Naive thymus-derived CD8-positive, alpha-beta T cell (primary cell): ENCODE results near the gene POR. TPM values are rescaled to one million over a fixed set of nuclear protein-coding genes. Genes with fewer than 3 reads are reported as not detected.

Experiments
- ATAC-seq, 2 donors: fragments of 150-1000 bp; cut with Tn5 transposase in 1 of 2; sonication (Bioruptor Pico), chemical (Tn5 transposase) in 1 of 2; 1 replicate in 1 of 2; 2 replicates in 1 of 2; pipeline ENCODE4 v1.10.0; 2021; ENCODE audit warnings: mild to moderate bottlenecking in 2 of 2, moderate library complexity in 2 of 2
- POLR2A ChIA-PET: fragments of 350-600 bp; sonication (Branson Sonifier 250); formaldehyde crosslinking; loops from one replicate; lab custom pipeline; 2021; ENCODE audit warnings: antibody characterized with exemption; lab: Charles Lee
- DNase-seq, 10 donors: peaks; one replicate each; pipeline versions ENCODE4 v3.0.0 to v3.0.0-alpha.2; 2020 to 2022
- H3K27ac Mint-ChIP-seq, 10 donors: one replicate each; pipeline ENCODE4 v1.8.0; 2020 to 2022; ENCODE audit warnings: mild to moderate bottlenecking in 10 of 10, mixed read lengths in 10 of 10, moderate library complexity in 4 of 10, inconsistent platforms in 1 of 10
- H3K27me3 Mint-ChIP-seq, 5 donors: one replicate each; pipeline ENCODE4 v1.8.0; 2021 to 2022; ENCODE audit warnings: mixed read lengths in 5 of 5
- H3K36me3 Mint-ChIP-seq, 3 donors: one replicate each; pipeline ENCODE4 v1.8.0; 2020 to 2022; ENCODE audit warnings: mixed read lengths in 3 of 3, mild to moderate bottlenecking in 2 of 3, inconsistent platforms in 1 of 3
- H3K4me1 Mint-ChIP-seq, 4 donors: one replicate each; pipeline ENCODE4 v1.8.0; 2021 to 2022; ENCODE audit warnings: mixed read lengths in 4 of 4
- H3K4me3 Mint-ChIP-seq, 10 donors: one replicate each; pipeline ENCODE4 v1.8.0; 2020 to 2022; ENCODE audit warnings: mild to moderate bottlenecking in 10 of 10, mixed read lengths in 10 of 10, moderate library complexity in 6 of 10, inconsistent platforms in 1 of 10
- H3K9me3 Mint-ChIP-seq, 9 donors: one replicate each; pipeline ENCODE4 v1.8.0; 2020 to 2022; ENCODE audit warnings: mixed read lengths in 9 of 9, mild to moderate bottlenecking in 3 of 9, inconsistent platforms in 1 of 9, moderate library complexity in 1 of 9
- polyA plus RNA-seq, 3 donors: library from polyadenylated mRNA; unstranded; fragments of 300-500 nt; fragmentation: Illumina TruSeq; gene quantifications; one replicate each; pipeline ENCODE4 v1.2.3, GENCODE V29; 2021
- total RNA-seq, 8 experiments: library from RNA in 2 of 8; stranded (reverse) in 2 of 8; gene quantifications; one replicate each; pipeline ENCODE4 v1.2.3 and lab custom pipeline; 2021 to 2026

The POR gene
- total and polyA plus RNA-seq, 5 experiments from 2014 or later: 32.6 to 80.3 (median 51.0) TPM

DNA sequence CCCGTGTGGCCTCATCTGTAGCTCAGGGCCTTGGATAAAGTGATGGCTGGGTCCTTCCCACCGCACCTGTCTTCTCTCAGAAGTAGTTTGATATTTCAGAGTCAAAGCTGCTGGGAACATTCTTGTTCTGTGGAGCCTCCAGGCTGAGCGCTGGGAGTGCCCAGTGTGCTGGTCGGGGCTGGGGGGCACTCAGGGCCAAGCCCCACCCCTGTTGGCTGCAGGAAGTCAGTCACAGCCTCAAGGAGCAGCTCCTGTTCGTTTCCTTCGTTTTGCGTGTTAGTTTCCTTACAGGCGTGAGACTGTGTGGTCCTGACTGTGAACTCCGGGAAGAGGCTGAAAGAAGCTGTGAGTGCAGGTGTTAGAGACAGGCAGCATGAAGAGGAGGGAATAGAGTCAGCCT lies 33.2 kb downstream of the POR start:
- Mint-ChIP-seq H3K9me3 (no peaks in the 10 kb centered on the region), H3K4me3 (no peak overlapping the region), H3K27me3 (no peaks in the 10 kb centered on the region), H3K36me3 (peaks cover 0 to 10% (median 3%) of the 10 kb centered on the region in 3 donors), H3K27ac (peak overlapping the region in 2 of 10 donors; percentile 57 to 79), H3K4me1 (peaks cover 10 to 38% (median 22%) of the 10 kb centered on the region in 4 donors)
- ATAC-seq (no peak), DNase-seq (no peak)
- POLR2A ChIA-PET: no interaction called here

DNA sequence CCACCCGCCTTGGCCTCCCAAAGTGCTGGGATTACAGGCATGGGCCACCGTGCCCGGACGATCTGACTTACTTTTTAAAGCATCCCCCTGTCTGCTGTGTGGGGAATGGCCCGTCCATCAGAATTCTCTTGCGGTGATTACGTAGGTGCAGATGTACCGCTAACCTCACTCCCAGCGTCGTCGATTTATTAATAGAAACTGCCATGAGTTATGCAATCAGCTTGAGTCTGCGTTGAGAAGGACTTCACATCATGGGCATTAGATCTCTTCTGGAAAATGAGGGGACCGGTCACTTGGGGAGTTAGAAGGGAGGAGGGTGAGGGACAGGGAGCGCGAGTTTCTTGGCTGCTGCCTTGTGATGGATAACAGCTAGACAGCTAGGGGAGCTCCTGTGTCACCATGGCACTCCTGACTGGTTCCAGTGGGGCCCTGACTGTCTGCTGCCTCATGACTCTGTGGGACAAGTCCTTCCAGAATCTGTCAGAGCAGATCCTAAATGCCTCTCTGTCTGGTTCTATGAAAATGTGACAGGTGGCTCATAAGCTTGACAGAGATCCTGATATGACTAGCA lies 35.2 kb downstream of the POR start:
- ATAC-seq: no peak
- Mint-ChIP-seq H3K9me3 (no peaks in the 10 kb centered on the region), H3K36me3 (peaks cover 0 to 19% (median 5%) of the 10 kb centered on the region in 3 donors), H3K4me1 (peaks cover 10 to 29% (median 20%) of the 10 kb centered on the region in 4 donors), H3K4me3 (no peak overlapping the region), H3K27me3 (no peaks in the 10 kb centered on the region), H3K27ac (no peak overlapping the region)
- POLR2A ChIA-PET: interaction anchor here (0.5 kb wide), 1 partner anchor 128 kb away, joined by 4 read pairs; no protein-coding TSS in a partner anchor
- DNase-seq: no peak

DNA sequence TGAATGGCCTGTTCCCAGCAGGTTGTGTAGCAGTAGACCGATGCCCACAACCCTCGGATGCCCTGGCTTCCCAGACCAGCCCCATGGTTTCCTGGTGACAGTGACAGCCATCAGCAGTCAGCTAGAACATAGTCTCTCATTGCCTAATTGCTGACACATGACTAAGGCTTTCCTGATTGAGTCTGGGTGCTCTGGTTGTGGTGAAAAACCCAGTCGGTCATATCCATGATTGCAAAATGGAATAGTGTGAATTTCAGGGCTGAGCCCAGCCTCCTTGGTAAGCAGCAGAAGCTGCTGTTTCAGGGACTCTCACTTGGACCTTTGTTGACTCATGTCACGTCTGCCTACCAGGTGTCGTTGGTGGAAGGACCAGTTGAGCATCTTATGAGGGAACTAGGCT lies 36.6 kb downstream of the POR start:
- Mint-ChIP-seq H3K27ac (no peak overlapping the region), H3K4me1 (peaks cover 8 to 18% (median 13%) of the 10 kb centered on the region in 4 donors), H3K27me3 (no peaks in the 10 kb centered on the region), H3K36me3 (peaks cover 0 to 32% (median 17%) of the 10 kb centered on the region in 3 donors), H3K4me3 (no peak overlapping the region), H3K9me3 (no peaks in the 10 kb centered on the region)
- DNase-seq: no peak
- no peak for ATAC-seq
- POLR2A ChIA-PET: no interaction called here

DNA sequence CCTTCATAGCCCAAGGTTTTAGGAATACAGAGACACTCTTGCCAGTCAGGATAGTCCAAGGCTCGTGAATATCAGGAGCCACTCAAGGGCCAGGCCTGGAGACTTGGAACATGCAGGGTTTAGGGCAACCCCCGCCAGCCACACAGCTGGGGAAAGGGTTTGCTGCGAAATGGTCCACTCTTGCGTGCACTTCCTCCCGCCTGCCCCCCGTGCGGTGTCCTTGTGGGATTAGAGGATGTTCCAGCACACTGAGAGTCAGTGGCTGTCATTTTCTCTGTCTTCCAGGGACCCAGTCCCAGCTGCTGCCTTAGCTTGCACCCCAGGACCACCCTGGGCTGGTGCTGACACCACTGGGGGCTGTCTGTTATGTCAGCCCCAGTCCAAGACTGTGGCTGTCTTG lies 38.5 kb downstream of the POR start:
- POLR2A ChIA-PET: no interaction called here
- Mint-ChIP-seq H3K27ac (peak overlapping the region in 2 of 10 donors; percentile 21 to 44), H3K4me1 (peaks cover 6 to 8% (median 8%) of the 10 kb centered on the region in 4 donors), H3K9me3 (no peaks in the 10 kb centered on the region), H3K4me3 (no peak overlapping the region), H3K36me3 (peaks cover 0 to 43% (median 21%) of the 10 kb centered on the region in 3 donors), H3K27me3 (no peaks in the 10 kb centered on the region)
- ATAC-seq (no peak), DNase-seq (no peak)

DNA sequence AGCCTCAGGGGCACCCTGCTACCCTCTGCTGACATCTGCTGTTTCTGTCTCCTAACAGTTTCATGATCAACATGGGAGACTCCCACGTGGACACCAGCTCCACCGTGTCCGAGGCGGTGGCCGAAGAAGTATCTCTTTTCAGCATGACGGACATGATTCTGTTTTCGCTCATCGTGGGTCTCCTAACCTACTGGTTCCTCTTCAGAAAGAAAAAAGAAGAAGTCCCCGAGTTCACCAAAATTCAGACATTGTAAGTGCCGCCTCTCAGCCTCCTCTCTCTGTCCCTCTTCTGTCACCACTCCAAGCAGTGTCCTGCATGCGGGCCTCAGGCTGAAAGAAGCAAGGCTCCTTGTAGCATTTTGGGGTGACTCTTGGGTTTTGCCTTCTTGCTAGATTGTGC lies 39.0 kb downstream of the POR start:
- ATAC-seq (no peak), DNase-seq (no peak)
- POLR2A ChIA-PET: interaction anchor here (0.6 kb wide), 1 partner anchor 11 kb away, joined by 6 read pairs; no protein-coding TSS in a partner anchor
- peaks cover 3 to 8% (median 4%) of the 10 kb centered on the region in 4 donors for H3K4me1 Mint-ChIP-seq
- no peaks in the 10 kb centered on the region for H3K27me3 Mint-ChIP-seq
- H3K9me3 Mint-ChIP-seq: no peaks in the 10 kb centered on the region
- no peak overlapping the region for H3K4me3 Mint-ChIP-seq
- peak overlapping the region in 3 of 10 donors; percentile 49 to 59 (median 52) for H3K27ac Mint-ChIP-seq
- H3K36me3 Mint-ChIP-seq: peaks cover 0 to 47% (median 21%) of the 10 kb centered on the region in 3 donors

DNA sequence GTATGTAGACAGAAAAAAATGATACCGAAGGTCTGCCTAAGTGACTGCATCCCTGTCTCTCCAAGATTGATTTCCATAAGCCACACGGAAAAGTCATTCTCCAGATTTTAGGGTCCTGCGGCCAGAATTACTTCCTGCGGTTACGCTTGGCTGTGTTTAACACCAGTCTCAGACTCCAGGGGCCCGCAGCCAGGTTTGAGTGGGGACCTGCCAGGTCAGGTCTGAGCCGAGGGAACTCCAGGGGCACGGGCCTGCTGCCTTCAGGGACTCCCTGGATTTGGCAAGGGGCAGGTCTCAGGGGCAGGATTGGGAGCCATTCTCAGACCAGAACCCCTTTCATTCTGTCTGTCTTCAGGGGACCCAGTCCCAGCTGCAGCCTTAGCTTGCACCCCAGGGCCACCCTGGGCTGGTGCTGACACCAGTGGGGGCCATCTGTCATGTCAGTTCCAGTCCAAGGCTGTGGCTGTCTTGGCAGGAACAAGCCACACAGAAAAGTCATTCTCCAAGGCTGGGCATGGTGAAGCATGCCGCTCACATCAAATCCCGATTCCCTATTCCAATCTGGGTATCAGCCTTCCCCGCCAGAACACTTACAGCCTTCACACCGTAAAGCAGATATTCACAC lies 40.5 kb downstream of the POR start:
- H3K4me3 Mint-ChIP-seq: no peak overlapping the region
- no peak for DNase-seq
- peaks cover 0 to 57% (median 21%) of the 10 kb centered on the region in 3 donors for H3K36me3 Mint-ChIP-seq
- no peak overlapping the region for H3K27ac Mint-ChIP-seq
- POLR2A ChIA-PET: no interaction called here
- H3K9me3 Mint-ChIP-seq: no peaks in the 10 kb centered on the region
- no peak for ATAC-seq
- H3K27me3 Mint-ChIP-seq: no peaks in the 10 kb centered on the region
- peaks cover 0 to 4% (median 2%) of the 10 kb centered on the region in 4 donors for H3K4me1 Mint-ChIP-seq

DNA sequence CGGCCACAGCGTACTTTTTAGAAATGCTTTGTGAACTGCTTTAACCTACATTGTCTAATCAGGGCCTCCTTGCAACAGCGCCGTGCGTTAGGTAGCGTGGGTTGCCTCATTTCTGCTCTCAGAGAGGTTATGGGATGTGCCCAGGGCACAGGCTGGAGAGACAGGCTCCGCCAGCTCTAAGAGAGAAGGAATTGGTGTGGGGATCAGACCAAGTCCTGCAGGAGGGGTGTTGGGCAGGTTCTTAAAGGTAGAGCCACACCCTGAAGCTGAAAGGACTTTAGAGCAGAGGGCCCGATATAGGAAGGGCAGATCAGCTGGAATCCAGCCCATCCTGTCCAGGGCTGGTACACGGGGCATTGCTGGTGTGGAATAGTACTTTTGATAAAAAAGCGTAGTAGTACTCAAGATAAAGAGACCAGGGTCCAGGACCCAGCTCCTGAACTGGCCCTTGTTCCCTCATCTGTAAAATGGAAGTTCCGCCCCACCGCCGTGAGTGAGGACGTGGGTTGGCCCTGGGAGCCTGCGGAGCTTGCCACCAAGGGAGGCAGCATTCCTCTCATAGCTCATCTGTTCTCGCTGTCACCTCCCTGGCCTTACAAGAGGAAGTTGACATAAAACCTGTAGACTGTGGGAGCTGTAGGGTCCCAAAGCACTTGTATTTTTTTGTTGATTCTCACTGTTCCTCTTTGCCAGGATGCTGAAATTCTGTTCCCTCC lies 42.2 kb downstream of the POR start:
- DNase-seq (no peak), ATAC-seq (no peak)
- Mint-ChIP-seq H3K27ac (no peak overlapping the region), H3K36me3 (peaks cover 0 to 65% (median 21%) of the 10 kb centered on the region in 3 donors), H3K27me3 (no peaks in the 10 kb centered on the region), H3K9me3 (no peaks in the 10 kb centered on the region), H3K4me1 (peaks cover 0 to 4% (median 2%) of the 10 kb centered on the region in 4 donors), H3K4me3 (no peak overlapping the region)
- POLR2A ChIA-PET: no interaction called here

DNA sequence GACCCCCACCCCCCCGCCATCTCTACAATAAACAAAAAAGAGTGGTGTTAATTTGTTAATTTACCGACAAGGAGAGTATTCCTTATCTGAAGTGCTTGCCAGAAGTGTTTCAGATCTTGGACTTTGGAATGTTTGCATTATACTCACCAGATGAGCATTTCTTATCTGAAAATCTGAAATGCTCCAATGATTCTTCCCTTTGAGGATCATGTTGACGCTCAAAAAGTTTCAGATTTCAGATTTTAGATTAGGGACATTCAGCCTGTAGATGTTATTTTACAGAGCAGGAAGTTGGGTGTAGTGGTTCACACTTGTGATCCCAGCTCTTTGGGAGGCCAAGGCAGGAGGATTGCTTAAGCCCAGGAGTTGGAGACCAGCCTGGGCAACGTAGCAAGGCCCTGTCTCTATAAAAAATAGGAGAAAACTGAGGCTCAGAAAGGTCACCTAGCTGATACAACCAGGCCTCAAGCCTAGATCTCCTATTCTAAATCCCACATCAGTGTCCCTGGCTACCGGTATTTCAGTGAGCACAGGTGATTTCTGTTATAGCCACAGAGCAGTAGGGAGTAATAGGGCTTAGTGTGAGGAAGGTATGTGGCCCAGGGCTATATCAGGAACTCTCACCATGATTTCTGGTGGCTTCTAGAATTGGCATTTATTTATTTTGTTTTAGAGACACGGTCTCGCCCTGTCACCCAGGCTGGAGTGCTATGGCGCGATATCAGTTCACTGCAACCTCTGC lies 44.0 kb downstream of the POR start:
- Mint-ChIP-seq H3K4me3 (no peak overlapping the region), H3K36me3 (peaks cover 0 to 73% (median 19%) of the 10 kb centered on the region in 3 donors), H3K4me1 (peaks cover 0 to 6% (median 2%) of the 10 kb centered on the region in 4 donors), H3K27me3 (no peaks in the 10 kb centered on the region), H3K27ac (no peak overlapping the region), H3K9me3 (no peaks in the 10 kb centered on the region)
- DNase-seq (no peak), ATAC-seq (no peak)
- POLR2A ChIA-PET: no interaction called here

DNA sequence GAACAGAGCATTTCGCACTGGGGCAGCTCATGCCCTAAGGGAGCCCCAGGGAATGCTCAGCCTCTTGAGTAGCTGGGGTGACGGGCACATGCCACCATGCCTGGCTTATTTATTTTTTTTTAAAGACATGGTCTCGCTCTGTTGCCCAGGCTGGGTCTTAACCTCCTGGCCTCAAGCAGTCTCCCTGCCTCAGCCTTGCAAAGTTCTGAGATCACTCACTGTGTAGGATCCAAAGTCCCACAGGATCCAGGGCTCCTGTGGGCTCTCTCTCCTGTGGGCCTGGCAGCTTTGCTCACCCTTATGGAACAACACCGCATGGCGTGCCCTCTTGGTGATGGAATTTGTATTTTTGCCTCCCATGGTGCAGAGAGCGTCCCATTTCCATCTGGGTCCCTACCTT lies 45.4 kb downstream of the POR start:
- peaks cover 0 to 66% (median 14%) of the 10 kb centered on the region in 3 donors for H3K36me3 Mint-ChIP-seq
- peaks cover 0 to 4% (median 0%) of the 10 kb centered on the region in 4 donors for H3K4me1 Mint-ChIP-seq
- no peak overlapping the region for H3K4me3 Mint-ChIP-seq
- no peak for ATAC-seq
- no peaks in the 10 kb centered on the region for H3K9me3 Mint-ChIP-seq
- no peak overlapping the region for H3K27ac Mint-ChIP-seq
- DNase-seq: no peak
- POLR2A ChIA-PET: interaction anchor here (0.7 kb wide), 1 partner anchor 75 kb away, joined by 4 read pairs; no protein-coding TSS in a partner anchor
- H3K27me3 Mint-ChIP-seq: no peaks in the 10 kb centered on the region

DNA sequence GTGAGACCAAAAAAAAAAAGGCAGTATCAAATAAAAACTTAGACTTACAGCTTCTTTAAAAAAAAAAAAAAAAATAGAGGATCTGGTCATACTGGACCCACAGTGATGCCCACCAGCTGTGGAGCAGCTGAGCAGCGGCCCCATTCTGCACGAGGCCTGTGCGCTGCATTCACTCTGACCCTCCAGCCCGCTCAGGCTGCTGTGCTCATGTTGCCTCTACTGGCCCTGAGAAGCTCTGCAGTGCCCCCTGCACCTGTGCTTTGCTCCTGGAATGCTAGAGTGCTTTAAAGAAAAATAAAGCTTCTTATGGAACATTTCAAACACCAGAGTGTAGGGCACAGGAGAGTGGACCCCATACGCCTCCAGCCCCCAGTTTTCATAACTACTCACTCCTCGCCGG lies 46.3 kb downstream of the POR start:
- Mint-ChIP-seq H3K4me3 (no peak overlapping the region), H3K27me3 (no peaks in the 10 kb centered on the region), H3K27ac (no peak overlapping the region), H3K4me1 (peaks cover 0 to 4% (median under 1%) of the 10 kb centered on the region in 4 donors), H3K36me3 (peaks cover 0 to 62% (median 7%) of the 10 kb centered on the region in 3 donors), H3K9me3 (no peaks in the 10 kb centered on the region)
- POLR2A ChIA-PET: interaction anchor here (0.7 kb wide), 1 partner anchor 76 kb away, joined by 4 read pairs; no protein-coding TSS in a partner anchor
- DNase-seq: no peak
- ATAC-seq: no peak

DNA sequence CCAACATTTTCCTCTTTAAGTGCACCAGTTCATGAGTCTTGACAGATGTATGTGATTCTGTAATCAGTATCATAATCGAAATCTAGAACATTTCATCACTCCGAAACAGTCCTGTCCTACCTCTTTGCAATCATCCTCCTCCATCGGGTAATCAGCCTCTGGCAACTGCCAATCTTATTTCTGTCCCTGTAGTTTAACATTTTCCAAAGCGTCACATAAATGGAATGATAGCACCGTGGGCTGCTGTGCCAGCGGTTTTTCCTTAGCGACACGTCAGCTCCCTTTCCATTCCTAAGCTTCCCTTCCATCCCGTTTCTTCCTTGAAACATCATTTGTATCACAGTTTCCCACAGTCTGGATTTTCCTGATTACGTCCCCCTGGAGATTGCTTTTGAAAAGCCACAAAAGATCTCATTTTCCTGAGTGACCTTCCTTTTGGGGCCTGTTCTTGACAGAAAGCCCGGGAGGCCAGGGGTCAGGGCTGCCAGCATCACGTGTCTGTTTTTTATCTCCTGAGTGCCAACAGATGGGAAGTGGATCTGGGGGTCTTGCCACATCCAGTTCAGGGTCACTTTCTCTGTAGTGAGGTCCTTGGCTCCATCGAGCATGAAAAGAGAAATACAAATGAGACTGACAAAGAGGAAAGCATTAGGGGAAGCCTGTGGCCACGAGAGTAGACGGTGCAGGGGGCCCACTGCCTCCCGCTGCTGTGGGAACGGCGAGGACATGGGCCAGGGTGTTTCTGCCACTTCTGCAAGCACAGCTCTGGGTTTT lies 47.8 kb downstream of the POR start:
- ATAC-seq: no peak
- peak overlapping the region in 4 of 10 donors; percentile 11 to 57 (median 50) for H3K27ac Mint-ChIP-seq

More for the DNA sequence above, 47.8 kb downstream of the POR start:
- POLR2A ChIA-PET: no interaction called here
- DNase-seq: no peak
- Mint-ChIP-seq H3K27me3 (no peaks in the 10 kb centered on the region), H3K9me3 (no peaks in the 10 kb centered on the region), H3K4me3 (no peak overlapping the region), H3K4me1 (peaks cover 0 to 4% (median 2%) of the 10 kb centered on the region in 4 donors), H3K36me3 (peaks cover 0 to 48% (median under 1%) of the 10 kb centered on the region in 3 donors)
